ENCODE results near the gene ZNF555.
"Not testable (repeated sequence)": the region's sequence is repeated elsewhere in the genome, so short reads cannot be mapped to it uniquely, and the experiment has no call there.

Gene ZNF555

DNA sequence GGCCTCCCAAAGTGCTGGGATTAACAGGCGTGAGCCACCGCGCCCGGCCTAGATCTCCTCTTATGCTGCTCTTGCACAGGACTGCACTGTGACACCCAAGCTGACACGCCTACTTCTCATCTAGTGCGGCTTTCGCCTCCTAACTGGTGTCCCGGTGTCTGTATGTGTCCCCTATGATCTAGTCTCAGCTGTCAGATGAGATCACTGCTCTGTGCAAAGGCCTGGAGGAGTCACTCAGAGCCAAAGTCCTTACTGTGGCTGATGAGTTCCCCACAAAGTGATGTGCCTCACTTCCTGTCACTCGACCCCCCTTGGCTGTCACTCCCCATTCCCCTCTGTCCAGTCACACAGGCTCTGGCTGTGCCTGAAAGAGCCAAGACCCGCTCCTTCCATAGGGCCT, 28.3 kb downstream of the ZNF555 start:
- DNase-seq (ENCODE audit: low read depth), result no peak

DNA sequence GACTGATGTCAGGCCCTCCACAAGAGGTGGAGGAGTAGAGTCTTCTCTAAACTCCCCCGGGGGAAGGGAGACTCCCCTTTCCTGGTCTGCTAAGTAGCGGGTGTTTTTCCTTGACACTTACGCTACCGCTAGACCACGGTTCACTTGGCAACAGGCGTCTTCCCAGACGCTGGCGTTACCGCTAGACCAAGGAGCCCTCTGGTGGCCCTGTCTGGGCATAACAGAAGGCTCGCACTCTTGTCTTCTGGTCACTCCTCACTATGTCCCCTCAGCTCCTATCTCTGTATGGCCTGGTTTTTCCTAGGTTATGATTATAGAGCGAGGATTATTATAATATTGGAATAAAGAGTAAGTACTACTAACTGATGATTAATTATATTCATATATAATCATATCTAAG, 30.9 kb downstream of the ZNF555 start:
- not testable (repeated sequence) for DNase-seq (ENCODE audit: low read depth)

DNA sequence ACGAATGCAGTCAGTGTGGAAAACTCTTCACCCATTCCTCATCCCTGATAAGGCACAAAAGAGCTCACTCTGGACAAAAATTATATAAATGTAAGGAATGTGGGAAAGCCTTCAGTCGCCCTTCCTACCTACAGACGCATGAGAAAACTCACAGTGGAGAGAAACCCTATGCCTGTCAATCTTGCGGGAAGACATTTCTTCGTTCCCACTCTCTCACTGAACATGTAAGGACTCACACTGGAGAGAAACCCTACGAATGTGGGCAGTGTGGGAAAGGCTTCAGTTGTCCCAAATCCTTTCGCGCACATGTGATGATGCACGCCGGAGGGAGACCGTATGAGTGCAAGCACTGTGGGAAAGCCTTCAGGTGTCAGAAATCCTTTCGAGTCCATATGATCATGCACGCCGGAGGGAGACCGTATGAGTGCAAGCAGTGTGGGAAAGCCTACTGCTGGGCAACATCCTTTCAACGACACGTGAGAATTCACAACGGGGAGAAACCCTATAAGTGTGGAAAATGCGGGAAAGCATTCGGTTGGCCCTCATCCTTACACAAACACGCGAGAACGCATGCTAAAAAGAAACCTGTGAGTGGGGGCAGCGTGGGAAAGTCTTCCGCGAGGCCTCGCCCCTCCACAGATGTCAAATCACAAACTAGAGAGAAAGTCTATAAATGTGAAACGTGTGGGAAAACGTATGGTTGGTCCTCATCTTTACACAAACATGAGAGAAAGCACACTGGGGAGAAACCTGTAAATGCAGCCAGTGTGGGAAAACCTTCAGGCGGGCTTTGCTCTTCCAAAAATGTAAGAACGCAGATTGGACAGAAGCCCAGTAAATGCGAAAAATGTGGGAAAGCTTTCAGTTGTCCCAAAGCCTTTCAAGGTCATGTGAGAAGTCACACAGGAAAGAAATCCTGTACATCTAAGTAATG, 36.4 kb downstream of the ZNF555 start:
- no peak for DNase-seq (ENCODE audit: low read depth)

DNA sequence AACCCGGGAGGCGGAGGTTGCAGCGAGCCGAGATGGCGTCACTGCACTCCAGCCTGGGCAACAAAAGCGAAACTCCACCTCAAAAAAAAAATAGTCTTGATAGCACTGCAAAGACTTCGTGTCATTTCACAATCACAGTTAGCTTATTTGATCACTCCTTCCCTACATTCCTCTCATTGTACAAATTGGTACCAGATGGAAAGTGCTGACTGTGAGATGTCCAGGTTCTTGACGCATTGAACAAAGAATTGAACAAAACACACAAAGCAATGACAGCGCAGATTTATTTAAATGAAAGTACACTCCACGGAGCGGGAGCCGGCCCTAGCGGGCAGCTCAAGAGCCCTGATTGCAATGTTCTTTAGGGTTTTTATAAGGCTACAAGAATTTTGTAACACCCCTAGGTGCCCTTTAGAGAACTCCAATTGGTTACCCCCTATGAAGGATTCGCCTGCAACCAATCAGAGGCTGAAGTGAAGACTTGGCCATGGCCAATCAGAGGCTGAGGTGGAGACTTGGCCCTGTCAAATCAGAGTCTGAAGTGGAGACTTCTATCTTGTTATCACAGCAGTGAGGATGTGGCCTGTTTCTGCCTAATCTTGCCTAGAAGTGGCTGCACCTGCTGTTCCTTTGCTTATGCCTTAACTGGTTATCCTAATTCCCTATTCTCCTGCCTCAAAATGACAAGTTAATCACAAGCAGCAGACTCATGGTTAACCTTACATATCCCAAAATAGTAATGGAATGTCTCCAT, 42.6 kb downstream of the ZNF555 start:
- no peak for DNase-seq (ENCODE audit: low read depth)

DNA sequence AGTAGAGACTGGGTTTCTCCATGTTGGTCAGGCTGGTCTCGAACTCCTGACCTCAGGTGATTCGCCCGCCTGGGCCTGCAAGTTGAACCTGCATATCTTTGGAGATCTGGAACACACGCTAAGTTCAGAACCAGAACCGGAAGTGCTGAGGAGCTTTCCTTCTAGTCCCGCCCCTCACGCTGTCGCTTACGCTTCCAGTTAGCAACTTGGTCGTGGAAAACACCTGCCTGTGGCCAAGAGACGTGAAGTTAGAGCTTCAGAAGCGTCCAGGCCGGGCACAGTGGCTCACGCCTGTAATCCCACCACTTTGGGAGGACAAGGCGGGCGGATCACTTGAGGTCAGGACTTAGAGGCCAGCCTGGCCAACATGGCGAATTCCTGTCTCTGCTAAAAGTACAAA, 44.5 kb downstream of the ZNF555 start:
- DNase-seq (ENCODE audit: low read depth), result no peak

DNA sequence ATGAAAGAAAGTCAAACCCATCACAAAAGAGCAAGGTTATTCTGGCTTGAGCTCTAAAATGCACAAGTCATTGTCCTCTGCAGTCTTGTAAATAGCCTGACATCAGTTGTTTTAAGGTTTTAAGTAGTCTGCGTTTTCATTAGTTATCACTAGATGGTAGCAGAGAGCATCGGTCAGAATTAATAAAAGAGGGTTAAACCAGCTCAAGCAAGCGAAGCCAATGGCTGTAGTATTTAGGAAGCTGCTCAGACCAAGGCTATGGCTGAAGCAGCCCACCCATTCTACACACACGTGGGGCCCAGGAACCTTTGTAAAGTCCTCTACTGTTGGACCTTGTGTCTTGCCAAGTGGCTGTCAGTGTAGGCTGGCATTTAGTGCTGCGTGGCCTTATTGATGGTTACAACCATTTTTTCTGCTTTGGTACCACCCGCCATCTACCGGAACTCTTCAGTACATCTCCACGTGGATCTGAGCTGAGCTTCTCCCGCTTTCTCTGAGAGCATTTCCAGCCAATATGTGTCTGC, 46.2 kb downstream of the ZNF555 start:
- no peak for DNase-seq (ENCODE audit: low read depth)

DNA sequence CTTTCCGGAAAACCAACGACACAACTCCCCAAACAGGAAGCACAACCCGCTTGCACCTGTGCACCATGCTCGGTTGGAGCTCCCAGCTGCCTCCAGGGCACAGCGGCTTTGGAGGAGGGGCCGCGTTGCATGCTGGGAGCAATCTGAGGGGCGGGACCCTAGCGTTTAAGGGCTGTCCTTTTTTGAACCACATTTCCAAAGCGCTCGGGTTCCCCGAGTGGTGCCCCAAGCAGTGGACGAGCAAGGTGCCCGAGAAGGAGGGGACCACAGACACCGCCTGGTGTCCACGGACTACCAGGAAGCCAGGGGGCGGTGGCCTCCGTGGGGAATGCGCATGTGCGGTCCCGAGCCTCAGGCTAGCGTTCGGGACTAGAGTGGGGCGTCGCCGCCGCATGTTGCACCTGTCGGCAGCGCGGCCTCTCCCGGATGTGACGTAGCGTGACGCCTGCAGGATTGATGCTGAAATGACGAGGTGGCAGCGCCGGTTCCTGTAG, 47.5 kb downstream of the ZNF555 start:
- no peak for DNase-seq (ENCODE audit: low read depth)

DNA sequence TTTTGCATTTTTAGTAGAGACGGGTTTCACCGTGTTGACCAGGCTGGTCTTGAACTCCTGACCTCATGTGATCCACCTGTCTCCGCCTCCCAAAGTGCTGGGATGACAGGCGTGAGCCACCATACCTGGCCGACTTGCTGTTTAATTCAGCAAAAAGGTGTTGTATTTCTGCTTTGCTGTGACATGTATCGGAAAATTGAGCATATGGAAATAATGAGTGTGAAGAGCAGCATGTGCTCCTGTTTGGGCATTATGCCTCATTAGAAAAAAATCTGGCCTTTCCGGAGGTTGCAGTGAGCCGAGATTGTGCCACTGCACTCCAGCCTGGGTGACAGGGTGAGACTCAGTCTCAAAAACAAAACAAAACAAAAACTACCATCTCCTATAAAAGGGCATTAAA, 49.3 kb downstream of the ZNF555 start:
- not testable (repeated sequence) for DNase-seq (ENCODE audit: low read depth)

DNA sequence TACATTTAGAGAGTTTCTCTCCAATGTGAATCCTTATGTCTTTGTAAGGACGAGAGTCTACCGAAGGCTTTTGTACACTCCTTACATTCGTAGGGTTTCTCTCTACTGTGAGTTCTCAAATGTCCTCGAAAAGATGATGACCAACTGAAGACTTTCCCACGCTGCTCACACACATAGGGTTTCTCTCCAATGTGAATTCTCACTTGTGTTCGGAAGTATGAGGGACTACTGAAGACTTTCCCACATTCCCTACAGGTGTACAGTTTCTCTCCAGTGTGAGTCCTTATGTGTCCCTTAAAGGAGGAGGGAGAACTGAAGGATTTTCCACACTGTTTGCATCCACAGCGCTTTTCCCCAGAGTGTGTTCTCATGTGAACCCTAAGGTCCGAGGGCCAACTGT, 55.4 kb downstream of the ZNF555 start:
- DNase-seq (ENCODE audit: low read depth), result no peak

DNA sequence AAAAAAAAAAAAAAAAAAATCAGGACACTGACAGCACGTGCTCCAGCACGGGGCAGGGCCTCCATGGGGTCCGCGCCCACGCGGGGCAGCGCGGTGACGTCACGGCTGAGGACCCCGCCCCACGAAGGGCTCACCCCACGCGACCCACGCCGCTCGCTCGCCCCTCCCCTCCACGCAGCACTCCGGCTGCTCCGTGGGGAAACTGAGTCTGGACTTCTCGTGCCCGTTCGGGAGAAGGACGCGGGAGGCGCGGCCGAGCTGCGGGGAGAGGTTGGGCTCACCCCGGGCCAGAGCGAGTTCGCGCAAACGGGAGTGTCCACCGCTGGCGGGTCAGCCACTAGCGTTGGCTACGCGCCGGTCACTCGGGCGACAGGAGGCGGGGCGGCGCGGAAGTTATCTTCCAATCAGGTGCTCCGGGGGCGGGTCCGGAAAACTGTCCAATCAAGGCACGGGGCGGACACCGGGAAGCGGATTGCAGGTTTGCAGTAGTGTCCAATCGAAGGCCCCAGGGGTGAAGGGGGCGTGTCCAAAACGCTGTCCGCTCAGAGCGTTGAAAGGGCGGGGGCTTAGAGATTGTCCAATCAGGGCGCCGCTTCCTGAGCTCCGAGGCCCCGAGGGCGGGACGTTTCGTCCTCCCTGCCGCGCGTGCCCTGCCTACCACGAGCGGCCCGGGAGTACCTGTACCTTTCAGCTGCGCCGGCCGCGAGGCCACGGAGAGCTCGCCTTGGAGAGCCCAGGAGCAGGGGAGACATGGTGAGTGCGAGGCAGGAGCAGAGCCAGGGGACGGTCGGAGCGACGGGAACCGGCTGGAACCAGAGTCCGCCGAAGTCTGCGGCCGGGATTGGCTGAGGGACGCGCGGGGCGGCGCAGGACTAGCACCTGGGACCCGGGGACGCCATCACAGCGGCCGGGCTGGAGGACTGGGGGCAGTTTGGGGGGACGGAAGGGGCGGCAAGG, 59.3 kb downstream of the ZNF555 start, which contains the start of gene ZNF57:
Gene ZNF57 (plus strand): TSS at position 633 of the 957 bp plus-strand sequence. CDS start 118 bp downstream, at position 751.
- DNase-seq (ENCODE audit: low read depth), result peak; percentile 97

DNA sequence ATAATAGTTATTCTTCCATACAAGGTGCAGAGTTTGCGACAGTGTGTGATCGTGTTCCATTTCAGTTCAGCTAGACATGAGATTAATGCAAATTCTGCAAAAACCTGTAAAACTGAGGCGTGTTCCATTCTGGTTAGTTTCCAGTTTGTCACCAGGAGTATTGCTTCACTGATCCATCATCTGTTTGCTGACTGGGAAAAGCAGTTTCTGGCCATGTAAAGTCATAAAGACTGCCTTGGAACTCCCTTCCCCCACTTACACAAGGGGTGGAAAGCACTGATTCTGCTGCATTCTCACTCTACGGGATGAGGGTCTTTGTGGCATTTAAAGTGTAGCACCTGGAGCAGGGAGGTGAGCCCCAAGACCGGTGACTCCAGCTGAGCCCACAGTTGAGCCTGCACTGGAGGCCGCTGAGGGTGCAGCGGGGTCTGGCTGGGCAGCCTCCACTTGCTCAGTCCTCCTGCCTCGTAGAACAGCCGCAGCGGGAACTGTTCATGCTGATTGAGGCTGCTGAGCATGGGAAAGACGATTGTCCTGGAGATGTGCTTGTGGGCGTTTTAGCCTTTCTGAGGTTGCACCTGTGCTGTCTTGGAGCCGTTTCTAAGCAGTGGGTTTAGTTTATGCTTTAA, 61.4 kb downstream of the ZNF555 start:
- no peak for DNase-seq (ENCODE audit: low read depth)

DNA sequence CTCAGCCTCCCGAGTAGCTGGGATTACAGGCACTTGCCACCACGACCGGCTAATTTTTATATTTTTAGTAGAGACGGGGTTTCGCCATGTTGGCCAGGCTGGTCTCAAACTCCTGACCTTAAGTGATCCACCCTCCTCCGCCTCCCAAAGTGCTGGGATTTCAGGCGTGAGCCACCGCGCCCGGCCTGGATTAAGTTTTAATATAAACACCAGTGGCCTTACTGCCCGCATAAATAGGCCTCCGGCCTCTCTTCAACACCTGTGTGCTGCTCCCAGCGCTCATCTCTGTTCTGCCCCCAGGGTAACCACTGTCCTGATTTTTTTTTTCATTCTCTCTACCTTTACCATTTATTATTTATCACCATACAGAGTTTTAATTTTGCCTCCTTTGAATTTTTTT, 62.1 kb downstream of the ZNF555 start:
- DNase-seq (ENCODE audit: low read depth), result not testable (repeated sequence)

DNA sequence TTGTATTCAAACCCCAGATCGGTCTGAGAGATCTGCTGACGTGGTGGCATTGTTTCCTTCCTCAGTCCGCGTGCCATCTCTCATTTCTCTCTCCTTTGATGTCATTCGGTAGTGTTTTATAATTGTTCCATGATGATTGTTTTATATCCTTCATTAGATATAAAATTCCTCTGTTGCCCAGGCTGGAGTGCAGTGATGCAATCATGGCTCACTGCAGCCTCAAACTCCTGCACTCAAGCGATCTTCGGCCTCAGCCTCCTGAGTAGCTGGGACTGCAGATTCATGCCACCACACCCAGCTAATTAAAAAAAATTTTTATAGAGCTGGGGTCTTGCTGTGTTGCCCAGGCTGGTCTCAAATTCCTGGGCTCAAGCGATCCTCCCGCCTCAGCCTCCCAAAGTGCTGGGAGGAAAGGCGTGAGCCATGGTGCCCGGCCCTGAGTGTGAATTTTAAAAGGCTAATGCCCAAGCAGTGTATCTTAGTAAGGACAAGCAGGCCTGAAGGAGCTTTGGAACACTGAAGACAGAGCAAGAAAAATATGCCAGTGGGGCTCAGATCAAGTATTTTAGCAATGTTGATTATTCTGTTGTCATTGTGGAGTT, 64.7 kb downstream of the ZNF555 start:
- no peak for DNase-seq (ENCODE audit: low read depth)

DNA sequence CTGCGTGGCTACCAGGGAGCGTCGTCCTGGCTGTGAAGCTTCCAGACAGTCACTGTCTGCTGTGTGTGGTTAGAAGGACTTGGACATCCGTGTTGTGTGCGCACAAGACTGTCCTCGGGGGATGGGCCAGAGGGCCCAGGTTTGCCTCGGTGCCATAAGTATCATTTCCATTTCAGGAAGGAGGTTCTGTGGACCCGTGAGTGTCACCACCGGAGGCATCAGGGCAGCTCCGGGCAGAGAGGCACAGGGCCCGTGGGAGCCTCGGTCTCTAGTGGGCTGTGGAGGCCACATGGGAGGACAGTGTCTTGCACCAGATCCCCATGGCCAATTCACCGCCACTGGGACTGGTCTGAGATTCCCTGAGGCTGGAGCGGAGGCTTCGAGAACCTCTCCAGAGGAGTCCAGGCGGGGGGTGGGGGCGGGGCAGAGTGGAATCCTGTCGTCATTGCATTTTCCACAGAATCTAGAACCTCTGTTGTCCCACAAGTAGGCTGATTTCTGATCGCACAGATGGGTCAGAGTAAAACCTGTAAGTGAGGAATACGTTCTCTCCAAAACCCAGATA, 65.4 kb downstream of the ZNF555 start:
- DNase-seq (ENCODE audit: low read depth), result no peak

Measured in activated T-helper 9 cell treated with anti-CD3 and anti-CD28 coated beads, Interleukin-2, amount 50 U/mL, for 16 hours (primary cell).